ENCODE results near the gene FGD4. TPM values are rescaled to one million over a fixed set of nuclear protein-coding genes. Genes with fewer than 3 reads are reported as not detected.

The FGD4 gene
- total RNA-seq, 2 donors from 2014 or later: 36.3 to 54.4 TPM

GRCh38 chr12:32478858-32479725, 79.7 kb downstream of the FGD4 start:
- WGBS, 2 donors: 29 to 36% methylated on average over 5 of the region's 5 CpGs
- H3K27ac ChIP-seq: peak overlapping the region in 3 of 4 donors; percentile 5 to 64 (median 32)
- TF ChIP-seq CTCF (IDR thresholded peaks at IDR 0.05) (no peak), POLR2A (IDR thresholded peaks at IDR 0.05) (no peak)
- no peaks in the 10 kb centered on the region for H3K27me3 ChIP-seq
- H3K4me1 ChIP-seq: peaks cover 36% of the 10 kb centered on the region
- ATAC-seq (peak; percentile 39), DNase-seq (no peak)
- H3K36me3 ChIP-seq (replicated peaks in 1 of 2; ENCODE audit: insufficient read depth in 1 of 2, low read depth in 2 of 2): no peaks in the 10 kb centered on the region
- no peak overlapping the region for H3K4me3 ChIP-seq
- no peaks in the 10 kb centered on the region for H3K9me3 ChIP-seq
- intact Hi-C loops (cut with DNase I): no loop called here

GRCh38 chr12:32482226-32482625, 82.9 kb downstream of the FGD4 start:
- Histone ChIP-seq H3K4me3 (no peak overlapping the region), H3K27ac (peak overlapping the region in 2 of 4 donors; percentile 13 to 65), H3K9me3 (no peaks in the 10 kb centered on the region), H3K4me1 (peaks cover 43% of the 10 kb centered on the region), H3K27me3 (no peaks in the 10 kb centered on the region), H3K36me3 (replicated peaks in 1 of 2; ENCODE audit: insufficient read depth in 1 of 2, low read depth in 2 of 2) (no peaks in the 10 kb centered on the region)
- intact Hi-C loops (cut with DNase I): no loop called here
- WGBS, 2 donors: 15 to 16% methylated on average over 3 of the region's 3 CpGs
- TF ChIP-seq CTCF (IDR thresholded peaks at IDR 0.05) (no peak), POLR2A (IDR thresholded peaks at IDR 0.05) (no peak)
- peak in 1 of 4 donors; percentile 25 for DNase-seq
- peak; percentile 47 for ATAC-seq

GRCh38 chr12:32483499-32483898, 84.1 kb downstream of the FGD4 start:
- DNase-seq: peak in 1 of 4 donors; percentile 54
- Histone ChIP-seq H3K4me1 (peaks cover 49% of the 10 kb centered on the region), H3K4me3 (no peak overlapping the region), H3K27me3 (no peaks in the 10 kb centered on the region), H3K36me3 (replicated peaks in 1 of 2; ENCODE audit: insufficient read depth in 1 of 2, low read depth in 2 of 2) (no peaks in the 10 kb centered on the region), H3K9me3 (no peaks in the 10 kb centered on the region), H3K27ac (peak overlapping the region in 1 of 4 donors; percentile 65)
- intact Hi-C loops (cut with DNase I): no loop called here
- TF ChIP-seq CTCF (IDR thresholded peaks at IDR 0.05) (no peak), POLR2A (IDR thresholded peaks at IDR 0.05) (peak in 1 of 3 donors; percentile 36)
- ATAC-seq: peak; percentile 33

- intact Hi-C loops (cut with DNase I): no loop called here
- ATAC-seq: no peak
- no peak for TF ChIP-seq CTCF (IDR thresholded peaks at IDR 0.05)
- no peak for TF ChIP-seq POLR2A (IDR thresholded peaks at IDR 0.05)
- Histone ChIP-seq H3K27ac (peak overlapping the region in 1 of 4 donors; percentile 65), H3K36me3 (replicated peaks in 1 of 2; ENCODE audit: insufficient read depth in 1 of 2, low read depth in 2 of 2) (no peaks in the 10 kb centered on the region), H3K27me3 (no peaks in the 10 kb centered on the region), H3K9me3 (no peaks in the 10 kb centered on the region), H3K4me1 (peaks cover 47% of the 10 kb centered on the region), H3K4me3 (no peak overlapping the region)
- DNase-seq: no peak
- 33 to 40% methylated on average over 1 of the region's 1 CpG for WGBS, 2 donors
Measured at GRCh38 chr12:32483993-32484392, 84.6 kb downstream of the FGD4 start.

All from body of pancreas (tissue), 4 donors.